GM12878 (cell line): ENCODE results near the gene BCL2. TPM values are rescaled to one million over a fixed set of nuclear protein-coding genes. Genes with fewer than 3 reads are reported as not detected.

Experiments
- ATAC-seq: fragments of 200-7000 bp; cut with Tn5 transposase; 3 replicates; pipeline ENCODE4 v1.9.1; 2020; ENCODE audit warnings: mild to moderate bottlenecking, moderate library complexity
- BruUV-seq: library from RNA; stranded (reverse); fragments of 400-500 nt; replicated peaks from 2 replicates; lab custom pipeline; 2021; lab: Mats Ljungman, UMichigan
- CTCF ChIA-PET: fragments of 300-600 bp; sonication (Branson Sonifier 250); formaldehyde crosslinking; extraction: SDS; loops from one replicate; lab custom pipeline; 2021; ENCODE audit warnings: inconsistent platforms; lab: Yijun Ruan, JAX
- POLR2A ChIA-PET: fragments of 350-600 bp; formaldehyde crosslinking; extraction: SDS; loops from one replicate; lab custom pipeline; 2021; ENCODE audit warnings: inconsistent platforms; lab: Charles Lee
- RAD21 ChIA-PET: fragments of 300-600 bp; sonication (Branson Sonifier 250); formaldehyde crosslinking; loops from one replicate; lab custom pipeline; 2023; ENCODE audit warnings: antibody characterized with exemption; ENCODE audit not compliant: unreplicated experiment; lab: Charles Lee
- SMC1A ChIA-PET: fragments of 300-600 bp; sonication (Branson Sonifier 250); formaldehyde crosslinking; loops from one replicate; lab custom pipeline; 2023; ENCODE audit not compliant: unreplicated experiment, uncharacterized antibody; lab: Charles Lee
- DNase-seq: peaks from one replicate; pipeline ENCODE4 v3.0.0-alpha.2; 2011; ENCODE audit warnings: low read depth, low spot score
- FAIRE-seq: peaks from 3 replicates; lab custom pipeline; 2011; peaks lifted over from hg19 to GRCh38; lab: Jason Lieb, UNC
- H2AFZ ChIP-seq: 2 replicates; pipeline ENCODE4 v1.6.0; 2011; ENCODE audit warnings: low read depth, low read length, control low read depth; ENCODE audit not compliant: control insufficient read depth
- H3K27ac ChIP-seq: 2 replicates; pipeline ENCODE4 v1.5.1; 2011; ENCODE audit warnings: control low read depth; ENCODE audit not compliant: control insufficient read depth, insufficient read depth
- H3K27me3 ChIP-seq, 2 experiments: replicated peaks in 1 of 2; 2 replicates each; pipeline versions ENCODE4 v1.6.0 to v1.6.1; 2011; ENCODE audit warnings: low read length in 1 of 2; ENCODE audit not compliant: control insufficient read depth in 2 of 2, insufficient read depth in 2 of 2
- H3K36me3 ChIP-seq, 2 experiments: 2 replicates each; pipeline ENCODE4 v1.5.1; 2011; ENCODE audit warnings: low read length in 1 of 2; ENCODE audit not compliant: control insufficient read depth in 2 of 2, insufficient read depth in 2 of 2
- H3K4me1 ChIP-seq: 2 replicates; pipeline ENCODE4 v1.6.1; 2011; ENCODE audit warnings: mild to moderate bottlenecking, low read length, moderate library complexity, mixed read lengths; ENCODE audit not compliant: control insufficient read depth, insufficient read depth
- H3K4me2 ChIP-seq: 2 replicates; pipeline ENCODE4 v1.6.0; 2011; ENCODE audit warnings: control low read depth; ENCODE audit not compliant: control insufficient read depth, insufficient read depth
- H3K4me3 ChIP-seq: fragments of 200-600 bp; sonication (generic); 2 replicates; pipeline ENCODE4 v1.5.1; 2016
- H3K79me2 ChIP-seq: 2 replicates; pipeline ENCODE4 v1.6.0; 2011; ENCODE audit warnings: low read length; ENCODE audit not compliant: control insufficient read depth, insufficient read depth
- H3K9ac ChIP-seq: 2 replicates; pipeline ENCODE4 v1.8.0; 2011; ENCODE audit warnings: low read length, control low read depth, mixed read lengths; ENCODE audit not compliant: control insufficient read depth, insufficient read depth
- H3K9me3 ChIP-seq: replicated peaks from 3 replicates; pipeline ENCODE4 v1.5.1; 2011; ENCODE audit warnings: mild to moderate bottlenecking, low read length; ENCODE audit not compliant: control insufficient read depth, insufficient read depth
- H4K20me1 ChIP-seq: 2 replicates; pipeline ENCODE4 v1.6.0; 2011; ENCODE audit not compliant: control insufficient read depth, insufficient read depth
- BHLHE40 ChIP-seq, 2 experiments: fragments of 450-650 bp in 1 of 2; IDR thresholded peaks; 2 replicates each; pipeline ENCODE4 v1.6.1; 2011 to 2017; ENCODE audit warnings: low read depth in 2 of 2, borderline replicate concordance in 1 of 2, improper control_type of control experiment in 1 of 2, low read length in 1 of 2, mild to moderate bottlenecking in 1 of 2
- CHD1 ChIP-seq: IDR thresholded peaks from 2 replicates; pipeline ENCODE4 v1.6.1; 2012; ENCODE audit warnings: low read depth, low read length, improper control_type of control experiment
- CREM ChIP-seq: IDR thresholded peaks from 2 replicates; pipeline ENCODE4 v1.6.1; 2014; ENCODE audit warnings: antibody characterized with exemption, low read depth
- EED ChIP-seq: sonication (generic); IDR thresholded peaks from 2 replicates; pipeline ENCODE4 v1.6.1; 2016; ENCODE audit warnings: antibody characterized with exemption, low read depth
- ETV6 ChIP-seq, 2 experiments: fragments of 450-650 bp in 1 of 2; IDR thresholded peaks in 1 of 2; conservative IDR thresholded peaks in 1 of 2; 2 replicates each; pipeline ENCODE4 v1.6.1; 2014; ENCODE audit warnings: antibody characterized with exemption in 1 of 2, borderline replicate concordance in 1 of 2, low read depth in 1 of 2, mild to moderate bottlenecking in 1 of 2, moderate library complexity in 1 of 2
- FOXK2 ChIP-seq: fragments of 450-650 bp; IDR thresholded peaks from 2 replicates; pipeline ENCODE4 v1.6.1; 2017; ENCODE audit warnings: mild to moderate bottlenecking, moderate library complexity
- GABPA ChIP-seq: IDR thresholded peaks from 2 replicates; pipeline ENCODE4 v1.6.1; 2014; ENCODE audit warnings: antibody characterized with exemption, low read depth, mild to moderate bottlenecking, inconsistent platforms
- LARP7 ChIP-seq: fragments of 450-650 bp; IDR thresholded peaks from 2 replicates; pipeline ENCODE4 v1.6.1; 2017; ENCODE audit warnings: mild to moderate bottlenecking
- MTA2 ChIP-seq: fragments of 450-650 bp; IDR thresholded peaks from 2 replicates; pipeline ENCODE4 v1.6.1; 2016; ENCODE audit warnings: low read depth, mild to moderate bottlenecking, moderate library complexity
- MTA3 ChIP-seq: IDR thresholded peaks from 2 replicates; pipeline ENCODE4 v1.6.1; 2012; ENCODE audit warnings: low read length, inconsistent platforms, borderline replicate concordance
- NBN ChIP-seq: fragments of 450-650 bp; IDR thresholded peaks from 2 replicates; pipeline ENCODE4 v1.6.1; 2016
- NFIC ChIP-seq: IDR thresholded peaks from 2 replicates; pipeline ENCODE4 v1.6.1; 2012; ENCODE audit warnings: low read depth, mild to moderate bottlenecking, inconsistent platforms, low read length, moderate library complexity
- PAX5 ChIP-seq: IDR thresholded peaks from 2 replicates; pipeline ENCODE4 v1.6.1; 2011; ENCODE audit warnings: low read depth, low read length, borderline replicate concordance
- POLR2AphosphoS2 ChIP-seq: IDR thresholded peaks from 2 replicates; pipeline ENCODE4 v1.6.1; 2011; ENCODE audit warnings: low read depth, mild to moderate bottlenecking, low read length, improper control_type of control experiment, moderate library complexity
- WGBS: methylation state at CpG from one replicate; pipeline ENCODE4 v1.1.6; 2016; ENCODE audit warnings: low lambda C conversion rate; ENCODE audit not compliant: insufficient replicate concordance, insufficient coverage; ENCODE audit errors: missing lambda C conversion rate; 5-methylcytosine and 5-hydroxymethylcytosine counted together
- in situ Hi-C: fragments of 300-500 bp; cut with MboI; formaldehyde crosslinking; loops from 9 replicates; pipeline ENCODE4 v1.14.3; 2018; ENCODE audit warnings: mixed read lengths
- intact Hi-C: fragments of 100-400 bp; cut with micrococcal nuclease; formaldehyde crosslinking; loops from one replicate; pipeline ENCODE4 v1.14.2; 2022; ENCODE audit not compliant: unreplicated experiment
- polyA plus RNA-seq, 11 experiments: library from polyadenylated mRNA; depleted of rRNA in 4 of 11; unstranded in 6 of 11; stranded (reverse) in 5 of 11; fragments of >200 nt; fragmentation: Nextera tagmentation in 4 of 11; fragmentation: Illumina TruSeq in 1 of 11; extraction: Ambion mirVana in 4 of 11; extraction: Trizol in 1 of 11; gene quantifications; 1 replicate in 1 of 11; 2 replicates in 10 of 11; pipeline versions ENCODE4 v1.2.1 to v1.2.3, GENCODE V29; 2011 to 2016; ENCODE audit warnings: inconsistent platforms in 2 of 11, missing spikeins in 2 of 11, low read depth in 1 of 11
- total RNA-seq, 4 experiments: library from RNA; depleted of rRNA in 3 of 4; stranded (reverse); fragments of >200 nt in 3 of 4; fragmentation: Illumina TruSeq in 1 of 4; extraction: Trizol in 1 of 4; gene quantifications; 2 replicates each; pipeline versions ENCODE4 v1.2.1 to v1.2.3, GENCODE V29; 2013 to 2021
- TF ChIP-seq, protein P1 (sequence below): fragments of 450-650 bp; IDR thresholded peaks from 2 replicates; pipeline ENCODE4 v1.6.1; 2017; ENCODE audit warnings: antibody characterized with exemption, mild to moderate bottlenecking, moderate library complexity
- TF ChIP-seq, protein P2 (sequence below): IDR thresholded peaks from 2 replicates; pipeline ENCODE4 v1.6.1; 2011; ENCODE audit warnings: borderline replicate concordance, low read depth, mild to moderate bottlenecking, moderate library complexity, low read length; ENCODE audit not compliant: insufficient read depth, poor library complexity, severe bottlenecking

The BCL2 gene
- total and polyA plus RNA-seq, 10 of the 15 experiments (the other 5 are each of a cell fraction or from before 2014, with no cell fraction given): 4.1 to 47.8 (median 19.3) TPM

DNA sequence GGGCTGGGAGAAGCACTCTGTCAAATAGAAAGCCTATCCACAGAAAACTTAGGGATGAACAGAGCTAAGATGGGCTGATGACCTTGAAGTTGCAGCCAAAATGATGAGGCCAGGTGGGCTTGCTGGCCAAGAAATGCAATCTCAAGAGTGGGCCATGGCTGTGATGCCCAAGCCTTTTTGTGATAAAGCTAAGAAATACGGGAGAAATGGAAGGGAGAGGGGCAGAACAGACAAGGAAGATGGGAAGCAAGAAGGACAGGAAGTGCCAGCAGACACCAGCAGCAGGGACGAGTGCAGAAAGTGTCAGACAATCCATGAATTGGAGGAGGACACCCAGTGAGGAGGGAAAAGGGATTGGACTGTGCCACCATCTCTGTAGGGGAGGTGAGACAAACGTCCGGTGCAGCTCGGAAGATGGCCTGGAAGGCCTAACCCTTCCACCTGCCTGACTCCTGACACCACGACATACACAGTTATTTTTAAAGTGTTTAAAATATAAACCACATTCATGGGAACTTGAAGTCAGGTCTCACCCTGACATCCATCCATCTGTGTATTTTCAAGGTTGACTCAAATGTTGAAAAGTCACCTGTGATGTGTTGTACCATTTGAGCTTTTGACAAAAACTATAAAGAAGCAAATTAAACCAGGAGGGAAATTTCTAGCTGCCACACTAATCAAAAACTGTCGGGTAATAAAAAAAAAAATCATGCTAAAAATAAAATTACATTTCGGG, 105.5 kb downstream of the BCL2 start (continued):
- no peak for TF ChIP-seq LARP7

DNA sequence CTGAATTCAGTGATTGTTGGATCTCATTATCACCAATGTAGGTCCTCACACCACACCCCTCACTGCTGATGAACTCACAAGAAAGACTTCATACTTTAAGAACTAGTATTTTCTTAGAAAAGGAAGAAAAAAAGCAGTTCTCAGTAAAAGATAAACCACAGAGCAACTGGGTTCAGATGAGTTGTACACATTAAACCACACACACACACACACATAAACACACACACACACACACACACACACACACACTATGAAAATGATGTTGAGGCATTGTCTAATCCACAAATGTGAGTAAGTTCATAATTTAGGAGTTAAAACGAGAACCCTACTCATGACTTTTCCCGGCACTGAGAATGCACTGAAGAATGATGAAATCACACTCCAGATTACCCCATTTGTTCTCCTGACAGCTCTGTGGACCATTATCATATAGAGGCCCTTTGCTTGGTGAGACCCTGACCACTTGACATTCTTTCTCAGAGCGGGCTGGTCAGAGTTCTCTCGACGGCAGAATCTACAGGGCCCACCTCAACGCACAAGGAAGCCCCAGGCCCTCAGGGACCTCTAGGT, 106.2 kb downstream of the BCL2 start:
- Histone ChIP-seq H2AFZ (no peak overlapping the region), H3K4me1 (peaks cover 60% of the 10 kb centered on the region), H3K36me3 (peaks cover 3 to 5% of the 10 kb centered on the region in 2 experiments; a peak in 2 of 4 replicates), H3K4me2 (peak overlapping the region; percentile 30), H3K4me3 (0 out of 2 replicates have a peak overlapping the region, but pooled peaks have one; percentile 1), H3K27me3 (no peaks in the 10 kb centered on the region), H3K9ac (peak overlapping the region; percentile 30; the same call in 1 of the 2 replicates), H4K20me1 (no peaks in the 10 kb centered on the region), H3K27ac (peak overlapping the region; percentile 59), H3K79me2 (peaks cover 88% of the 10 kb centered on the region), H3K9me3 (no peaks in the 10 kb centered on the region; the same call in 2 of the 3 replicates)
- peak; percentile 16 for ATAC-seq
- CTCF ChIA-PET: interaction anchor here (1.2 to 1.3 kb wide), 3 partner anchors 13 to 21 kb away, joined by 3 read pairs; no protein-coding TSS in a partner anchor
- SMC1A ChIA-PET: interaction anchor here (1.1 to 1.6 kb wide), 4 partner anchors 13 to 53 kb away, joined by 3 to 6 read pairs (median 4); no protein-coding TSS in a partner anchor
- no peak for DNase-seq
- RAD21 ChIA-PET: interaction anchor here (1.0 to 1.9 kb wide), 2 partner anchors 8 to 55 kb away, joined by 3 to 6 read pairs; no protein-coding TSS in a partner anchor
- POLR2A ChIA-PET: interaction anchor here (0.7 kb wide), 1 partner anchor 20 kb away, joined by 4 read pairs; no protein-coding TSS in a partner anchor
- no TSS peak for BruUV-seq
- in situ Hi-C loops (no loop called here), intact Hi-C loops (no loop called here)
- no peak for FAIRE-seq
- WGBS: 47% methylated on average over 6 of the region's 6 CpGs
- TF ChIP-seq, protein P1, sequence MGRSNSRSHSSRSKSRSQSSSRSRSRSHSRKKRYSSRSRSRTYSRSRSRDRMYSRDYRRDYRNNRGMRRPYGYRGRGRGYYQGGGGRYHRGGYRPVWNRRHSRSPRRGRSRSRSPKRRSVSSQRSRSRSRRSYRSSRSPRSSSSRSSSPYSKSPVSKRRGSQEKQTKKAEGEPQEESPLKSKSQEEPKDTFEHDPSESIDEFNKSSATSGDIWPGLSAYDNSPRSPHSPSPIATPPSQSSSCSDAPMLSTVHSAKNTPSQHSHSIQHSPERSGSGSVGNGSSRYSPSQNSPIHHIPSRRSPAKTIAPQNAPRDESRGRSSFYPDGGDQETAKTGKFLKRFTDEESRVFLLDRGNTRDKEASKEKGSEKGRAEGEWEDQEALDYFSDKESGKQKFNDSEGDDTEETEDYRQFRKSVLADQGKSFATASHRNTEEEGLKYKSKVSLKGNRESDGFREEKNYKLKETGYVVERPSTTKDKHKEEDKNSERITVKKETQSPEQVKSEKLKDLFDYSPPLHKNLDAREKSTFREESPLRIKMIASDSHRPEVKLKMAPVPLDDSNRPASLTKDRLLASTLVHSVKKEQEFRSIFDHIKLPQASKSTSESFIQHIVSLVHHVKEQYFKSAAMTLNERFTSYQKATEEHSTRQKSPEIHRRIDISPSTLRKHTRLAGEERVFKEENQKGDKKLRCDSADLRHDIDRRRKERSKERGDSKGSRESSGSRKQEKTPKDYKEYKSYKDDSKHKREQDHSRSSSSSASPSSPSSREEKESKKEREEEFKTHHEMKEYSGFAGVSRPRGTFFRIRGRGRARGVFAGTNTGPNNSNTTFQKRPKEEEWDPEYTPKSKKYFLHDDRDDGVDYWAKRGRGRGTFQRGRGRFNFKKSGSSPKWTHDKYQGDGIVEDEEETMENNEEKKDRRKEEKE: no peak
- TF ChIP-seq NFIC (peak; percentile 78), EED (peak; percentile 34), FOXK2 (no peak), MTA3 (0 out of 2 replicates have a peak, but pooled peaks have one; percentile 42), CHD1 (no peak), POLR2AphosphoS2 (no peak), MTA2 (peak; percentile 9; the same call in 1 of the 2 replicates), PAX5 (no peak), CREM (peak; percentile 69), NBN (0 out of 2 replicates have a peak, but pooled peaks have one; percentile 12), BHLHE40 (IDR thresholded peaks at IDR 0.05; ENCODE audit: borderline replicate concordance in 1 of 2, low read depth in 2 of 2, low read length in 1 of 2) (peak; percentile 26 to 42; a peak in 2 of 4 replicates), GABPA (peak; percentile 50; the same call in 1 of the 2 replicates), ETV6 (conservative IDR thresholded peaks at IDR 0.05 in 1 of 2, IDR thresholded peaks at IDR 0.05 in 1 of 2; ENCODE audit: borderline replicate concordance in 1 of 2, low read depth in 1 of 2) (peak in 1 of 2 experiments; percentile 65; a peak in 1 of 4 replicates)
- TF ChIP-seq, protein P2, sequence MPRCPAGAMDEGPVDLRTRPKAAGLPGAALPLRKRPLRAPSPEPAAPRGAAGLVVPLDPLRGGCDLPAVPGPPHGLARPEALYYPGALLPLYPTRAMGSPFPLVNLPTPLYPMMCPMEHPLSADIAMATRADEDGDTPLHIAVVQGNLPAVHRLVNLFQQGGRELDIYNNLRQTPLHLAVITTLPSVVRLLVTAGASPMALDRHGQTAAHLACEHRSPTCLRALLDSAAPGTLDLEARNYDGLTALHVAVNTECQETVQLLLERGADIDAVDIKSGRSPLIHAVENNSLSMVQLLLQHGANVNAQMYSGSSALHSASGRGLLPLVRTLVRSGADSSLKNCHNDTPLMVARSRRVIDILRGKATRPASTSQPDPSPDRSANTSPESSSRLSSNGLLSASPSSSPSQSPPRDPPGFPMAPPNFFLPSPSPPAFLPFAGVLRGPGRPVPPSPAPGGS: peak; percentile 71
